ENCODE measurements around the gene SPI1.

Gene SPI1

GRCh38 chr11:47378010-47378835 is at the start of gene SPI1:
Gene SPI1, minus strand, starts transcription at chr11:47378547. Its CDS starts 194 bp downstream, at chr11:47378353.
- peak within 1 kb of the TSS; percentile 52 to 67 for H3K4me3 ChIP-seq (ENCODE audit: low read length in 2 of 2)
- H3K27ac ChIP-seq (ENCODE audit: low read depth in 2 of 2, low read length in 2 of 2), result peak within 1 kb of the TSS; percentile 70 to 86
- H3K9ac ChIP-seq (ENCODE audit: low read depth in 1 of 2, low read length in 2 of 2), result peak within 1 kb of the TSS; percentile 60 to 61
- H3K27me3 ChIP-seq (ENCODE audit: control insufficient read depth in 2 of 2, insufficient read depth in 2 of 2, low read length in 2 of 2), result no peaks in the 10 kb centered on the region
- H3K36me3 ChIP-seq (ENCODE audit: control insufficient read depth in 2 of 2, insufficient read depth in 2 of 2, low read length in 2 of 2), result no peaks in the 10 kb centered on the region
- no peaks in the 10 kb centered on the region for H3K9me3 ChIP-seq (ENCODE audit: control insufficient read depth in 2 of 2, low read length in 2 of 2)
- H3K4me1 ChIP-seq (ENCODE audit: control insufficient read depth in 2 of 2, insufficient read depth in 2 of 2, low read length in 2 of 2), result no peaks in the 10 kb centered on the region

GRCh38 chr11:47426062-47426956 is 48.0 kb upstream of the SPI1 start, which contains the start of gene PSMC3:
Gene PSMC3, minus strand, starts transcription at chr11:47426439. Its CDS starts 160 bp downstream, at chr11:47426279.
- Histone ChIP-seq H3K36me3 (ENCODE audit: control insufficient read depth in 2 of 2, insufficient read depth in 2 of 2, low read length in 2 of 2) (peaks cover 18 to 31% of the 10 kb centered on the region in 2 donors), H3K4me3 (ENCODE audit: low read length in 2 of 2) (peak within 1 kb of the TSS; percentile 97 to 99), H3K27ac (ENCODE audit: low read depth in 2 of 2, low read length in 2 of 2) (peak within 1 kb of the TSS; percentile 84 to 87), H3K9me3 (ENCODE audit: control insufficient read depth in 2 of 2, low read length in 2 of 2) (no peaks in the 10 kb centered on the region), H3K27me3 (ENCODE audit: control insufficient read depth in 2 of 2, insufficient read depth in 2 of 2, low read length in 2 of 2) (no peaks in the 10 kb centered on the region), H3K4me1 (ENCODE audit: control insufficient read depth in 2 of 2, insufficient read depth in 2 of 2, low read length in 2 of 2) (peaks cover 9 to 10% of the 10 kb centered on the region in 2 donors), H3K9ac (ENCODE audit: low read depth in 1 of 2, low read length in 2 of 2) (peak within 1 kb of the TSS; percentile 92 to 93)

- H3K4me3 ChIP-seq (ENCODE audit: low read length in 2 of 2), result peak overlapping the region; percentile 97 to 99
- H3K36me3 ChIP-seq (ENCODE audit: control insufficient read depth in 2 of 2, insufficient read depth in 2 of 2, low read length in 2 of 2), result peaks cover 21 to 35% of the 10 kb centered on the region in 2 donors
- H3K27ac ChIP-seq (ENCODE audit: low read depth in 2 of 2, low read length in 2 of 2), result peak overlapping the region; percentile 84 to 87
- H3K27me3 ChIP-seq (ENCODE audit: control insufficient read depth in 2 of 2, insufficient read depth in 2 of 2, low read length in 2 of 2), result no peaks in the 10 kb centered on the region
- H3K4me1 ChIP-seq (ENCODE audit: control insufficient read depth in 2 of 2, insufficient read depth in 2 of 2, low read length in 2 of 2), result peaks cover 9 to 10% of the 10 kb centered on the region in 2 donors
- no peaks in the 10 kb centered on the region for H3K9me3 ChIP-seq (ENCODE audit: control insufficient read depth in 2 of 2, low read length in 2 of 2)
- H3K9ac ChIP-seq (ENCODE audit: low read depth in 1 of 2, low read length in 2 of 2), result peak overlapping the region; percentile 92 to 93
These were observed 47.3 kb upstream of the SPI1 start for GRCh38 chr11:47425611-47426010.

GRCh38 chr11:47418454-47419259 is 40.3 kb upstream of the SPI1 start:
- no peaks in the 10 kb centered on the region for H3K27me3 ChIP-seq (ENCODE audit: control insufficient read depth in 2 of 2, insufficient read depth in 2 of 2, low read length in 2 of 2)
- peaks cover 5 to 14% of the 10 kb centered on the region in 2 donors for H3K4me1 ChIP-seq (ENCODE audit: control insufficient read depth in 2 of 2, insufficient read depth in 2 of 2, low read length in 2 of 2)
- H3K36me3 ChIP-seq (ENCODE audit: control insufficient read depth in 2 of 2, insufficient read depth in 2 of 2, low read length in 2 of 2), result peaks cover 47 to 57% of the 10 kb centered on the region in 2 donors
- H3K9ac ChIP-seq (ENCODE audit: low read depth in 1 of 2, low read length in 2 of 2), result no peak overlapping the region
- no peak overlapping the region for H3K27ac ChIP-seq (ENCODE audit: low read depth in 2 of 2, low read length in 2 of 2)
- no peaks in the 10 kb centered on the region for H3K9me3 ChIP-seq (ENCODE audit: control insufficient read depth in 2 of 2, low read length in 2 of 2)
- no peak overlapping the region for H3K4me3 ChIP-seq (ENCODE audit: low read length in 2 of 2)

GRCh38 chr11:47417712-47418111 is 39.4 kb upstream of the SPI1 start:
- Histone ChIP-seq H3K9ac (ENCODE audit: low read depth in 1 of 2, low read length in 2 of 2) (no peak overlapping the region), H3K4me1 (ENCODE audit: control insufficient read depth in 2 of 2, insufficient read depth in 2 of 2, low read length in 2 of 2) (peaks cover 5 to 14% of the 10 kb centered on the region in 2 donors), H3K9me3 (ENCODE audit: control insufficient read depth in 2 of 2, low read length in 2 of 2) (no peaks in the 10 kb centered on the region), H3K27ac (ENCODE audit: low read depth in 2 of 2, low read length in 2 of 2) (no peak overlapping the region), H3K4me3 (ENCODE audit: low read length in 2 of 2) (no peak overlapping the region), H3K27me3 (ENCODE audit: control insufficient read depth in 2 of 2, insufficient read depth in 2 of 2, low read length in 2 of 2) (no peaks in the 10 kb centered on the region), H3K36me3 (ENCODE audit: control insufficient read depth in 2 of 2, insufficient read depth in 2 of 2, low read length in 2 of 2) (peaks cover 44 to 50% of the 10 kb centered on the region in 2 donors)

GRCh38 chr11:47415949-47416472 is 37.7 kb upstream of the SPI1 start:
- peaks cover 5 to 14% of the 10 kb centered on the region in 2 donors for H3K4me1 ChIP-seq (ENCODE audit: control insufficient read depth in 2 of 2, insufficient read depth in 2 of 2, low read length in 2 of 2)
- H3K36me3 ChIP-seq (ENCODE audit: control insufficient read depth in 2 of 2, insufficient read depth in 2 of 2, low read length in 2 of 2), result peaks cover 35 to 39% of the 10 kb centered on the region in 2 donors
- no peak overlapping the region for H3K4me3 ChIP-seq (ENCODE audit: low read length in 2 of 2)
- H3K27ac ChIP-seq (ENCODE audit: low read depth in 2 of 2, low read length in 2 of 2), result peak overlapping the region; percentile 7 to 77
- H3K9ac ChIP-seq (ENCODE audit: low read depth in 1 of 2, low read length in 2 of 2), result peak overlapping the region in 1 of 2 donors; percentile 41
- no peaks in the 10 kb centered on the region for H3K9me3 ChIP-seq (ENCODE audit: control insufficient read depth in 2 of 2, low read length in 2 of 2)
- H3K27me3 ChIP-seq (ENCODE audit: control insufficient read depth in 2 of 2, insufficient read depth in 2 of 2, low read length in 2 of 2), result no peaks in the 10 kb centered on the region

- peaks cover 30 to 34% of the 10 kb centered on the region in 2 donors for H3K36me3 ChIP-seq (ENCODE audit: control insufficient read depth in 2 of 2, insufficient read depth in 2 of 2, low read length in 2 of 2)
- no peak overlapping the region for H3K4me3 ChIP-seq (ENCODE audit: low read length in 2 of 2)
- H3K9ac ChIP-seq (ENCODE audit: low read depth in 1 of 2, low read length in 2 of 2), result peak overlapping the region in 1 of 2 donors; percentile 41
- no peaks in the 10 kb centered on the region for H3K27me3 ChIP-seq (ENCODE audit: control insufficient read depth in 2 of 2, insufficient read depth in 2 of 2, low read length in 2 of 2)
- peak overlapping the region; percentile 7 to 77 for H3K27ac ChIP-seq (ENCODE audit: low read depth in 2 of 2, low read length in 2 of 2)
- no peaks in the 10 kb centered on the region for H3K9me3 ChIP-seq (ENCODE audit: control insufficient read depth in 2 of 2, low read length in 2 of 2)
- peaks cover 5 to 14% of the 10 kb centered on the region in 2 donors for H3K4me1 ChIP-seq (ENCODE audit: control insufficient read depth in 2 of 2, insufficient read depth in 2 of 2, low read length in 2 of 2)
These were observed 36.9 kb upstream of the SPI1 start for GRCh38 chr11:47415091-47415854.

- Histone ChIP-seq H3K4me1 (ENCODE audit: control insufficient read depth in 2 of 2, insufficient read depth in 2 of 2, low read length in 2 of 2) (peaks cover 5 to 14% of the 10 kb centered on the region in 2 donors), H3K9ac (ENCODE audit: low read depth in 1 of 2, low read length in 2 of 2) (no peak overlapping the region)
These were observed 36.3 kb upstream of the SPI1 start for GRCh38 chr11:47414685-47415070.

More at GRCh38 chr11:47414685-47415070, 36.3 kb upstream of the SPI1 start:
- Histone ChIP-seq H3K36me3 (ENCODE audit: control insufficient read depth in 2 of 2, insufficient read depth in 2 of 2, low read length in 2 of 2) (peaks cover 25 to 28% of the 10 kb centered on the region in 2 donors), H3K27me3 (ENCODE audit: control insufficient read depth in 2 of 2, insufficient read depth in 2 of 2, low read length in 2 of 2) (no peaks in the 10 kb centered on the region), H3K27ac (ENCODE audit: low read depth in 2 of 2, low read length in 2 of 2) (no peak overlapping the region), H3K4me3 (ENCODE audit: low read length in 2 of 2) (no peak overlapping the region), H3K9me3 (ENCODE audit: control insufficient read depth in 2 of 2, low read length in 2 of 2) (no peaks in the 10 kb centered on the region)

Measured in mucosa of rectum (tissue), 2 donors.